ENCODE results near the gene MALSU1. TPM values are rescaled to one million over a fixed set of nuclear protein-coding genes. Genes with fewer than 3 reads are reported as not detected.
A peak's percentile ranks its signal among the peaks of the same experiment; 100 is the strongest.

Gene MALSU1
- total and polyA plus RNA-seq, 2 of the 13 experiments (the other 11 are each of a cell fraction or from before 2014, with no cell fraction given): 72.0 to 141 TPM

- Histone ChIP-seq H3K27ac (ENCODE audit: extremely low read length, insufficient read depth, low read length) (no peak overlapping the region), H3K4me1 (ENCODE audit: insufficient read depth, low read length) (peaks cover 15% of the 10 kb centered on the region), H2AFZ (ENCODE audit: low read length) (no peak overlapping the region), H3K27me3 (ENCODE audit: control insufficient read depth in 1 of 2, insufficient read depth in 2 of 2, low read length in 2 of 2) (peaks cover 0 to 7% of the 10 kb centered on the region in 2 experiments; a peak in 1 of 5 replicates), H3K9me3 (ENCODE audit: low read length) (no peaks in the 10 kb centered on the region), H3K4me3 (replicated peaks in 1 of 3; ENCODE audit: insufficient read depth in 1 of 3, low read depth in 2 of 3, low read length in 3 of 3) (no peak overlapping the region), H3K9ac (ENCODE audit: insufficient read depth, low read depth, low read length) (no peak overlapping the region), H3K4me2 (ENCODE audit: low read depth, low read length) (no peak overlapping the region), H3K79me2 (ENCODE audit: insufficient read depth, low read length) (no peaks in the 10 kb centered on the region), H3K36me3 (replicated peaks in 1 of 2; ENCODE audit: control insufficient read depth in 1 of 2, insufficient read depth in 2 of 2, low read length in 2 of 2) (no peaks in the 10 kb centered on the region), H4K20me1 (ENCODE audit: insufficient read depth, low read length) (no peaks in the 10 kb centered on the region)
- ChIA-PET POLR2A (no interaction called here), CTCF (ENCODE audit: low intra/inter-chr PET ratio, low total read pairs) (no interaction called here)
- intact Hi-C loops (cut with micrococcal nuclease; ENCODE audit: unreplicated experiment): loop anchor here (10.0 kb wide), 1 partner anchor 163 kb away; the partner anchor contains the start of gene KLHL7
- FAIRE-seq (no peak), DNase-seq (ENCODE audit: low spot score) (no peak), ATAC-seq (no peak)
- 11% methylated on average over 2 of the region's 2 CpGs for WGBS (ENCODE audit: low lambda C conversion rate)
- no TSS peak for BruUV-seq (replicated peaks)
- TF ChIP-seq ZFP90 (CRISPR knock-in tag; IDR thresholded peaks at IDR 0.05; ENCODE audit: borderline replicate concordance) (no peak), ZNF564 (CRISPR knock-in tag; IDR thresholded peaks at IDR 0.05) (peak; percentile 95; the same call in 1 of the 2 replicates)
- in situ Hi-C loops (cut with HindIII; ENCODE audit: extremely low pct_ligation_motif_present, low pct_unique_long_range_greater_than_20kb): loop anchor here (25.0 kb wide), 1 partner anchor 445 kb away; the partner anchor contains the start of gene STK31
These were observed 31.8 kb upstream of the MALSU1 start for GRCh38 chr7:23267357-23267756.

GRCh38 chr7:23268167-23268566 lies 31.0 kb upstream of the MALSU1 start:
- FAIRE-seq: no peak
- Histone ChIP-seq H3K4me2 (ENCODE audit: low read depth, low read length) (no peak overlapping the region), H4K20me1 (ENCODE audit: insufficient read depth, low read length) (no peaks in the 10 kb centered on the region), H3K36me3 (replicated peaks in 1 of 2; ENCODE audit: control insufficient read depth in 1 of 2, insufficient read depth in 2 of 2, low read length in 2 of 2) (no peaks in the 10 kb centered on the region), H3K9me3 (ENCODE audit: low read length) (no peaks in the 10 kb centered on the region), H3K9ac (ENCODE audit: insufficient read depth, low read depth, low read length) (no peak overlapping the region), H3K4me3 (replicated peaks in 1 of 3; ENCODE audit: insufficient read depth in 1 of 3, low read depth in 2 of 3, low read length in 3 of 3) (no peak overlapping the region), H3K4me1 (ENCODE audit: insufficient read depth, low read length) (peaks cover 22% of the 10 kb centered on the region), H3K79me2 (ENCODE audit: insufficient read depth, low read length) (no peaks in the 10 kb centered on the region), H2AFZ (ENCODE audit: low read length) (no peak overlapping the region), H3K27ac (ENCODE audit: extremely low read length, insufficient read depth, low read length) (no peak overlapping the region), H3K27me3 (ENCODE audit: control insufficient read depth in 1 of 2, insufficient read depth in 2 of 2, low read length in 2 of 2) (peaks cover 0 to 7% of the 10 kb centered on the region in 2 experiments; a peak in 1 of 5 replicates)
- ChIA-PET POLR2A (no interaction called here), CTCF (ENCODE audit: low intra/inter-chr PET ratio, low total read pairs) (no interaction called here)
- TF ChIP-seq ZNF629 (CRISPR knock-in tag; conservative IDR thresholded peaks at IDR 0.05): peak; percentile 61; the same call in 1 of the 2 replicates
- TF ChIP-seq IRX3 (CRISPR knock-in tag; IDR thresholded peaks at IDR 0.05; ENCODE audit: borderline replicate concordance, low read depth): no peak
- no peak for TF ChIP-seq ZFP90 (CRISPR knock-in tag; IDR thresholded peaks at IDR 0.05; ENCODE audit: borderline replicate concordance)
- no peak for TF ChIP-seq ZFP82 (CRISPR knock-in tag; IDR thresholded peaks at IDR 0.05; ENCODE audit: borderline replicate concordance)
- TF ChIP-seq NFIC (IDR thresholded peaks at IDR 0.05; ENCODE audit: low read length): no peak
- intact Hi-C loops (cut with micrococcal nuclease; ENCODE audit: unreplicated experiment): loop anchor here (2.0 to 10.0 kb wide), 2 partner anchors 65 to 163 kb away; partner anchors contain the start of gene KLHL7
- 55% methylated on average over 2 of the region's 2 CpGs for WGBS (ENCODE audit: low lambda C conversion rate)
- BruUV-seq (replicated peaks): no TSS peak
- DNase-seq (ENCODE audit: low spot score): no peak
- no peak for ATAC-seq
- in situ Hi-C loops (cut with HindIII; ENCODE audit: extremely low pct_ligation_motif_present, low pct_unique_long_range_greater_than_20kb): loop anchor here (25.0 kb wide), 1 partner anchor 444 kb away; the partner anchor contains the start of gene STK31
